SHP77 (cell line): ENCODE results near the gene SLC10A6.

Experiments used
- DNase-seq, 2 experiments: peaks; one replicate each; lab custom pipeline; 2025; lab: John Stamatoyannopoulos, UW

SLC10A6 gene

GRCh38 chr4:86847571-86847970, 1.6 kb downstream of the SLC10A6 start:
- no peak for DNase-seq

GRCh38 chr4:86846921-86847320, 2.3 kb downstream of the SLC10A6 start:
- no peak for DNase-seq

- no peak for DNase-seq
Measured at GRCh38 chr4:86845593-86845992, 3.6 kb downstream of the SLC10A6 start.

GRCh38 chr4:86841309-86841708, 7.9 kb downstream of the SLC10A6 start:
- DNase-seq: no peak

- DNase-seq: no peak
Measured at GRCh38 chr4:86840858-86841257, 8.3 kb downstream of the SLC10A6 start.

- no peak for DNase-seq
Measured at GRCh38 chr4:86837691-86838503, 11.3 kb downstream of the SLC10A6 start.

GRCh38 chr4:86835677-86836076, 13.5 kb downstream of the SLC10A6 start:
- no peak for DNase-seq

- no peak for DNase-seq
Measured at GRCh38 chr4:86834901-86835300, 14.3 kb downstream of the SLC10A6 start.

- DNase-seq: no peak
Measured at GRCh38 chr4:86833615-86834014, 15.6 kb downstream of the SLC10A6 start.

GRCh38 chr4:86831262-86832130, 17.7 kb downstream of the SLC10A6 start:
- peak in 1 of 2 experiments; percentile 18 for DNase-seq

- DNase-seq: no peak
Measured at GRCh38 chr4:86825511-86825910, 23.7 kb downstream of the SLC10A6 start.

GRCh38 chr4:86822136-86822535, 27.0 kb downstream of the SLC10A6 start:
- no peak for DNase-seq

- no peak for DNase-seq
Measured at GRCh38 chr4:86821151-86821550, 28.0 kb downstream of the SLC10A6 start.

GRCh38 chr4:86819561-86819960, 29.6 kb downstream of the SLC10A6 start:
- no peak for DNase-seq

- no peak for DNase-seq
Measured at GRCh38 chr4:86818841-86819240, 30.3 kb downstream of the SLC10A6 start.

- no peak for DNase-seq
Measured at GRCh38 chr4:86818211-86818610, 31.0 kb downstream of the SLC10A6 start.

- DNase-seq: no peak
Measured at GRCh38 chr4:86816501-86817273, 32.5 kb downstream of the SLC10A6 start.

GRCh38 chr4:86815653-86816052, 33.5 kb downstream of the SLC10A6 start:
- DNase-seq: no peak

- no peak for DNase-seq
Measured at GRCh38 chr4:86810847-86811246, 38.3 kb downstream of the SLC10A6 start.

- DNase-seq: no peak
Measured at GRCh38 chr4:86809809-86810208, 39.4 kb downstream of the SLC10A6 start.

GRCh38 chr4:86791126-86791525, 58.1 kb downstream of the SLC10A6 start:
- peak in 1 of 2 experiments; percentile 9 for DNase-seq

- no peak for DNase-seq
Measured at GRCh38 chr4:86788826-86789225, 60.4 kb downstream of the SLC10A6 start.
